GM18519 (cell line): Measurements from ENCODE around the gene CHIC2.

ENCODE experiments used
- ATAC-seq: cut with Tn5 transposase; IDR thresholded peaks from one replicate; pipeline ENCODE4 v1.9.1; 2021; ENCODE audit warnings: mild to moderate bottlenecking, moderate library complexity; ENCODE audit not compliant: unreplicated experiment, low FRiP score

CHIC2 gene

DNA sequence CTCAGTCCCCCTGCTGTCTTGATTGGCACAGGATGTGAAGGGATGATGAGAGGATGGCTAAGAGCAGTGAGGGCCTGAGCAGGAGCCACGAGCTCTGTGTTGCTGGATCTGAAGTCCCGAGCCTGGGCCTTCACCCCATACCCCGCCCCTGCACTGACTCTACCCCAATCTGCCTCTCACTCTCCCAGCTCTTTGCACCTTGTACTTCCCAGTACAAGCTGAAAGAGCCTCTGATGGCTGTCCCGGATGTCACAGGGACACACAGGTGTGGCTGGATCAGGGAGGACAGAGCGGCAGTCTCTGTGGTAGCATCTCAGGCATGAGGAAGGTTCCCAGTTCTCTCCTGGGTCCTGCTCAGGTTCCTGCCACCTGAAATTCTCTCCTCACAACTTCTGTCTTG is 103.6 kb downstream of the CHIC2 start:
- no peak for ATAC-seq
